ENCODE data around the gene IFNL3. TPM values are rescaled to one million over a fixed set of nuclear protein-coding genes. Genes with fewer than 3 reads are reported as not detected.
"Not testable (repeated sequence)": the region's sequence is repeated elsewhere in the genome, so short reads cannot be mapped to it uniquely, and the experiment has no call there.

The IFNL3 gene
- total and polyA plus RNA-seq, 7 donors = 0.22 TPM; not detected in 6

DNA sequence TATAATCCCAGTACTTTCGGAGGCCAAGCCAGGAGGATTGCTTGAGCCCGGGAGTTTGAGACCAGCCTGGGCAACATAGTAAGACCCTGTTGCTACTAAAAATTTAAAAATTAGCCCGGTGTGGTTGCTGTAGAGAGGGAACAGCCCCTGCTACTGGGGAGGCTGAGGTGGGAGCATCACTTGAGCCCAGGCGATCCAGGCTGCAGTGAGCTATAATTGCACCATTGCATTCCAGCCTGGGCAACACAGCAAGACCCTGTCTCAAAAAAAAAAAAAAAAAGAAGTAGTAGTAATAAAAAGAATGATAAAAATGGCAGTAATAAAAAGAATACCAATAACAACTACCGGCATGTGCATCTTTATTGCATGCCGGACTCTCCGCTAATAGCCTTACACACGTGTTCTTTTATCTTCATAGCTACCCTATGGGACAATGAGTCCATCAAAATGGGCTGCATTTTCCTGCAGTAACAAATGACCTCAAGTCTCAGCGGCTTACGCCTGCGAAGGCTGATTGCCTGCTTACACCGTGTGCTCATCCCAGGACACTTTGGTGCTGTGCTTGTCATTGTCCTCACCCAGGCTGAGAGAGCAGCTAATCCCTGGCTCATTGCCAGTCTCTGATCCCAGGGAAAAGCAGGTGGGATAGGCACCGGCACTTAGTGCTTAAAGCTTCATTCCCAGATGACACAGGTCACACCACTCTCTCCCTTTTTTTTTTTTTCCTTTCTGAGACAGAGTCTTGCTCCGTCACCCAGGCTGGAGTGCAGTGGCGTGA lies 26.4 kb downstream of the IFNL3 start:
- peaks cover 0 to 36% (median 0%) of the 10 kb centered on the region in 3 donors for H3K27me3 ChIP-seq
- 82 to 87% methylated on average over 15 of the region's 15 CpGs for WGBS, 2 donors
- H3K36me3 ChIP-seq = no peaks in the 10 kb centered on the region
- H3K27ac ChIP-seq = no peak overlapping the region
- H3K4me3 ChIP-seq = no peak overlapping the region
- H3K4me1 ChIP-seq = no peaks in the 10 kb centered on the region
- TF ChIP-seq POLR2A (IDR thresholded peaks at IDR 0.05) = no peak
- no peak for TF ChIP-seq POLR2AphosphoS5 (IDR thresholded peaks at IDR 0.05)
- no peak for TF ChIP-seq EP300 (IDR thresholded peaks at IDR 0.05)
- TF ChIP-seq, protein P1, sequence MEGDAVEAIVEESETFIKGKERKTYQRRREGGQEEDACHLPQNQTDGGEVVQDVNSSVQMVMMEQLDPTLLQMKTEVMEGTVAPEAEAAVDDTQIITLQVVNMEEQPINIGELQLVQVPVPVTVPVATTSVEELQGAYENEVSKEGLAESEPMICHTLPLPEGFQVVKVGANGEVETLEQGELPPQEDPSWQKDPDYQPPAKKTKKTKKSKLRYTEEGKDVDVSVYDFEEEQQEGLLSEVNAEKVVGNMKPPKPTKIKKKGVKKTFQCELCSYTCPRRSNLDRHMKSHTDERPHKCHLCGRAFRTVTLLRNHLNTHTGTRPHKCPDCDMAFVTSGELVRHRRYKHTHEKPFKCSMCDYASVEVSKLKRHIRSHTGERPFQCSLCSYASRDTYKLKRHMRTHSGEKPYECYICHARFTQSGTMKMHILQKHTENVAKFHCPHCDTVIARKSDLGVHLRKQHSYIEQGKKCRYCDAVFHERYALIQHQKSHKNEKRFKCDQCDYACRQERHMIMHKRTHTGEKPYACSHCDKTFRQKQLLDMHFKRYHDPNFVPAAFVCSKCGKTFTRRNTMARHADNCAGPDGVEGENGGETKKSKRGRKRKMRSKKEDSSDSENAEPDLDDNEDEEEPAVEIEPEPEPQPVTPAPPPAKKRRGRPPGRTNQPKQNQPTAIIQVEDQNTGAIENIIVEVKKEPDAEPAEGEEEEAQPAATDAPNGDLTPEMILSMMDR (IDR thresholded peaks at IDR 0.05) = no peak
- H3K9me3 ChIP-seq = peaks cover 0 to 7% (median 3%) of the 10 kb centered on the region in 4 donors
- DNase-seq = no peak
- intact Hi-C loops (cut with DNase I) = no loop called here

DNA sequence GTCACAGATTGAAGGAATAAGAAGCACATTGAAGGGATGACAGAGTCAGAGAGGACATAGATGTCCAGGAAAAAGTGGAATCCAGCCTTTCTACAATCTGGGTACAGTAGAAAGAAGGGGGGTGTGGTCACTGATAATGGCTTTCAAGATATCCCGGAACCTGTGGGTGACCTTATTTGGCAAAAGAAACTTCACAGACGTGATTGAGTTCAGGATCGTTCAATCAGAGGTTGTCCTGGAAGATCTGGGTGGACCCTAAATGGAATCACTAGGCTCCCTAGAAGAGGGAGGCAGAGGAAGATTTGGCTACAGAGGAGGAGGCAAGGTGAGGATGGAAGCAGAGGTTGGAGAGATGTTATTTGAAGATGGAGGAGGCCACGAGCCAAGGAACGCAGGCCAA lies 27.7 kb downstream of the IFNL3 start:
- intact Hi-C loops (cut with DNase I) = no loop called here

GRCh38 chr19:39215323-39215722 lies 29.5 kb downstream of the IFNL3 start:
- intact Hi-C loops (cut with DNase I); H3K36me3 ChIP-seq: not testable (repeated sequence)
- 87 to 88% methylated on average over 3 of the region's 3 CpGs for WGBS, 2 donors

More for the DNA sequence above, 27.7 kb downstream of the IFNL3 start:
- TF ChIP-seq POLR2A (IDR thresholded peaks at IDR 0.05) (no peak), EP300 (IDR thresholded peaks at IDR 0.05) (no peak), POLR2AphosphoS5 (IDR thresholded peaks at IDR 0.05) (no peak)
- TF ChIP-seq, protein P1 (IDR thresholded peaks at IDR 0.05) = no peak
- no peak overlapping the region for H3K27ac ChIP-seq
- no peak overlapping the region for H3K4me3 ChIP-seq
- H3K9me3 ChIP-seq = peaks cover 0 to 7% (median 3%) of the 10 kb centered on the region in 4 donors
- no peaks in the 10 kb centered on the region for H3K4me1 ChIP-seq
- 84 to 92% methylated on average over 5 of the region's 5 CpGs for WGBS, 2 donors
- no peak for DNase-seq
- H3K36me3 ChIP-seq = no peaks in the 10 kb centered on the region
- peaks cover 0 to 24% (median 0%) of the 10 kb centered on the region in 3 donors for H3K27me3 ChIP-seq

GRCh38 chr19:39212375-39212742 lies 32.4 kb downstream of the IFNL3 start:
- no peaks in the 10 kb centered on the region for H3K4me1 ChIP-seq
- 17 to 27% methylated on average over 8 of the region's 8 CpGs for WGBS, 2 donors
- peaks cover 0 to 9% (median 0%) of the 10 kb centered on the region in 3 donors for H3K27me3 ChIP-seq
- DNase-seq = no peak
- peaks cover 0 to 7% (median 3%) of the 10 kb centered on the region in 4 donors for H3K9me3 ChIP-seq
- no peak overlapping the region for H3K4me3 ChIP-seq
- TF ChIP-seq POLR2AphosphoS5 (IDR thresholded peaks at IDR 0.05) (no peak), EP300 (IDR thresholded peaks at IDR 0.05) (no peak), POLR2A (IDR thresholded peaks at IDR 0.05) (no peak)
- TF ChIP-seq, protein P1 (IDR thresholded peaks at IDR 0.05) = no peak
- H3K27ac ChIP-seq = no peak overlapping the region
- intact Hi-C loops (cut with DNase I) = no loop called here
- H3K36me3 ChIP-seq = no peaks in the 10 kb centered on the region

More at GRCh38 chr19:39215323-39215722, 29.5 kb downstream of the IFNL3 start:
- H3K4me1 ChIP-seq, H3K27ac ChIP-seq, H3K4me3 ChIP-seq, DNase-seq, H3K9me3 ChIP-seq: not testable (repeated sequence)
- H3K27me3 ChIP-seq = peaks cover 0 to 24% (median 0%) of the 10 kb centered on the region in 3 donors

DNA sequence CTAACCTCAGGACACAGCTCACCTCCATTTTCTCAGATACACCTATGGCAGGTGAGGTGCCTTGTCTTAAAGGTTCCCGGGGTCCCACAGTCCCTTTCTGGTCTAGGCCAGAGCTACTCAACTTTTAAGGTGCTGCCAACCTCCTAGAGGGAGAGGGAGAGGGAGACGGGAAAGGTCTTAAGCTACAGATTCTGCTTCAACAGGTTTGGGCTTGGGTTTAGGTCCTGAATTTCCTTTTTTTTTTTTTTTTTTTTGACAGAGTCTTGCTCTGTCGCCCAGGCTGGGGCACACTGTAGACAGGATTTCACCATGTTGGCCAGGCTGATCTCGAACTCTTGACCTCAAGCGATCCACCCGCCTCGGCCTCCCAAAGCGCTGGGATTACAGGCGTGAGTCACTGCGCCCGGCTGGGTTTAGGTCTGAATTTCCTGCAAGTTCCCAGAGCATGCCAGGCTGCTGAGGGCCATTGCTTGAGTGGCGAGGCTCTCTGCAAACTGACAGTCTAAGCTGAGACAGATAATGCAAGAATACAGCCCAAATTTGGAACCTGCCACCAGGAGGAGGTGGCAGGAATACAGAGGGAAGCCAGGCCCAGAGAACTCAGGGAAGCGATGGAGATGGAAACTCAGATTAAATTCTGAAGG lies 33.0 kb downstream of the IFNL3 start:
- no peaks in the 10 kb centered on the region for H3K4me1 ChIP-seq
- peaks cover 0 to 11% (median 0%) of the 10 kb centered on the region in 3 donors for H3K27me3 ChIP-seq
- H3K4me3 ChIP-seq = no peak overlapping the region
- H3K27ac ChIP-seq = no peak overlapping the region
- no peak for TF ChIP-seq POLR2A (IDR thresholded peaks at IDR 0.05)
- TF ChIP-seq, protein P1 (IDR thresholded peaks at IDR 0.05) = no peak
- DNase-seq = no peak
- H3K9me3 ChIP-seq = peaks cover 0 to 7% (median 3%) of the 10 kb centered on the region in 4 donors
- 61 to 75% methylated on average over 13 of the region's 13 CpGs for WGBS, 2 donors
- H3K36me3 ChIP-seq = no peaks in the 10 kb centered on the region
- intact Hi-C loops (cut with DNase I) = no loop called here

All from sigmoid colon (tissue), 7 donors.